ENCODE measurements around the gene NR1D1. TPM values are rescaled to one million over a fixed set of nuclear protein-coding genes. Genes with fewer than 3 reads are reported as not detected.

Gene NR1D1
- total and polyA plus RNA-seq, 2 of the 13 experiments (the other 11 are each of a cell fraction or from before 2014, with no cell fraction given), result 2.1 to 2.7 TPM

GRCh38 chr17:40113110-40113906, 12.9 kb upstream of the NR1D1 start (continued):
- TF ChIP-seq GMEB2 (CRISPR knock-in tag; IDR thresholded peaks at IDR 0.05; ENCODE audit: low read depth) (no peak), MTA1 (CRISPR knock-in tag; IDR thresholded peaks at IDR 0.05; ENCODE audit: borderline replicate concordance) (peak; percentile 86; the same call in 1 of the 2 replicates), ARNT (IDR thresholded peaks at IDR 0.05) (no peak), ZSCAN25 (CRISPR knock-in tag; IDR thresholded peaks at IDR 0.05) (peak; percentile 74), ZNF10 (CRISPR knock-in tag; IDR thresholded peaks at IDR 0.05; ENCODE audit: borderline replicate concordance, low read depth) (no peak), SMARCC2 (IDR thresholded peaks at IDR 0.05) (no peak), DMTF1 (CRISPR knock-in tag; IDR thresholded peaks at IDR 0.05) (no peak), SSRP1 (CRISPR knock-in tag; IDR thresholded peaks at IDR 0.05) (peak; percentile 88), ZNF598 (CRISPR knock-in tag; IDR thresholded peaks at IDR 0.05; ENCODE audit: borderline replicate concordance) (peak; percentile 76; the same call in 1 of the 2 replicates), SRSF1 (optimal IDR thresholded peaks at IDR 0.05; ENCODE audit: low read depth, low read length) (peak; percentile 75), NCOA2 (CRISPR knock-in tag; IDR thresholded peaks at IDR 0.05) (peak; percentile 44), ZNF720 (CRISPR knock-in tag; IDR thresholded peaks at IDR 0.05) (no peak), CEBPB (IDR thresholded peaks at IDR 0.05; ENCODE audit: borderline replicate concordance, low read depth, low read length) (peak; percentile 87; the same call in 1 of the 2 replicates), ZNF3 (CRISPR knock-in tag; IDR thresholded peaks at IDR 0.05) (no peak), ZNF280D (CRISPR knock-in tag; IDR thresholded peaks at IDR 0.05) (peak; percentile 88; the same call in 1 of the 2 replicates), ZNF547 (CRISPR knock-in tag; IDR thresholded peaks at IDR 0.05) (peak; percentile 76), RFXAP (CRISPR knock-in tag; IDR thresholded peaks at IDR 0.05; ENCODE audit: borderline replicate concordance) (peak; percentile 20; the same call in 1 of the 2 replicates), ZNF562 (CRISPR knock-in tag; IDR thresholded peaks at IDR 0.05; ENCODE audit: borderline replicate concordance) (no peak), ZNF850 (CRISPR knock-in tag; conservative IDR thresholded peaks at IDR 0.05) (peak; percentile 65; the same call in 1 of the 2 replicates), GABPB1 (CRISPR knock-in tag; IDR thresholded peaks at IDR 0.05) (peak; percentile 79), CERS6 (CRISPR knock-in tag; IDR thresholded peaks at IDR 0.05) (no peak)
